Keratinocyte (primary cell): Measurements from ENCODE around the gene CCDC85C.

ENCODE experiments used
- CTCF ChIP-seq, 3 experiments: IDR thresholded peaks in 1 of 3; conservative IDR thresholded peaks in 1 of 3; optimal IDR thresholded peaks in 1 of 3; 2 replicates in 2 of 3; 3 replicates in 1 of 3; pipeline versions ENCODE3 to v1.5.1; 2011; ENCODE audit warnings: low read length in 3 of 3, mild to moderate bottlenecking in 3 of 3, moderate library complexity in 2 of 3, control low read depth in 1 of 3, inconsistent platforms in 1 of 3; ENCODE audit not compliant: insufficient read depth in 2 of 3; ENCODE audit errors: extremely low read depth in 1 of 3
- EZH2 ChIP-seq: IDR thresholded peaks from one replicate; pipeline ENCODE4 v1.6.1; 2012; ENCODE audit warnings: inconsistent platforms, mild to moderate bottlenecking, low read length, moderate library complexity

GRCh38 chr14:99566390-99567354 is 37.3 kb downstream of the CCDC85C start:
- TF ChIP-seq CTCF (optimal IDR thresholded peaks at IDR 0.05 in 1 of 3, IDR thresholded peaks at IDR 0.05 in 1 of 3, conservative IDR thresholded peaks at IDR 0.05 in 1 of 3; ENCODE audit: extremely low read depth in 1 of 3, insufficient read depth in 2 of 3, low read length in 3 of 3) (no peak), EZH2 (no peak)
